ENCODE data around the gene SFTPA2. TPM values are rescaled to one million over a fixed set of nuclear protein-coding genes. Genes with fewer than 3 reads are reported as not detected.
"Not testable (repeated sequence)": the region's sequence is repeated elsewhere in the genome, so short reads cannot be mapped to it uniquely, and the experiment has no call there.

Gene SFTPA2
- total and polyA plus RNA-seq, 4 donors = 0.17 TPM; not detected in 3

DNA sequence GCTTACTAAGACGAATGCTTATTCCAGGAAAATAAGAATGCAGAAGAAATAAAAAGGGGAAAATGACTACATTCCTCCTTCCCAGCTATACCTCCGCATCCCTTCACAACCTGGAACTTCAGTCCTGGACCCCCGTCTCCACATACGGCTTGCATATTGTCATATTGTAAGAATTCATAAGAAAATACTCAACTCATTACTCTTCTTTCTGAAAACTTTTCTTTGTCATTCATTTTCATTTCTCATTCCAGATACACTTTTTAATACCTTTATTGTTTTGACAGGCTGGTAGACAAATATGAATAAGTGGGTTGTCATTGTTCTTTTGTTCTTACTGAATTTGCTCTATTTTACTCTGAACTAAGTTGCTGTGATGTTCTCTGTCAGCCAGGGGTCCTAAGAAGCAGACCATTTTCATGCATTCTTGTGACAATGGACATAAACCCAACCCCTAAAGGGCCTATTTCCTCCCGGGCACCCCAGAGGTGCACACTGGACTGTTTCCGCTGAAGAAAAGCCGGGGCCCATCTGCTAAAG lies 23.3 kb upstream of the SFTPA2 start:
- DNase-seq (ENCODE audit: low spot score) = no peak
- WGBS = 91% methylated on average over 7 of the region's 7 CpGs
- Histone ChIP-seq H3K27ac (ENCODE audit: low read depth in 1 of 2, low read length in 2 of 2) (no peak overlapping the region), H3K9me3 (ENCODE audit: control insufficient read depth in 4 of 4, low read length in 3 of 4) (no peaks in the 10 kb centered on the region), H3K4me1 (ENCODE audit: control insufficient read depth in 4 of 4, insufficient read depth in 4 of 4, low read length in 3 of 4) (no peaks in the 10 kb centered on the region), H3K36me3 (ENCODE audit: control insufficient read depth in 4 of 4, insufficient read depth in 3 of 4, low read depth in 1 of 4, low read length in 3 of 4) (no peaks in the 10 kb centered on the region), H3K9ac (ENCODE audit: low read depth in 1 of 2, low read length in 2 of 2) (no peak overlapping the region), H3K27me3 (ENCODE audit: control insufficient read depth in 4 of 4, insufficient read depth in 4 of 4, low read length in 3 of 4) (peaks cover 0 to 2% (median 0%) of the 10 kb centered on the region in 4 donors), H3K4me3 (ENCODE audit: low read depth in 1 of 3, low read length in 3 of 3) (no peak overlapping the region)
- no peak for TF ChIP-seq HNF4G (IDR thresholded peaks at IDR 0.05)
- no peak for TF ChIP-seq CTCF (IDR thresholded peaks at IDR 0.05; ENCODE audit: low read depth, low read length, missing input control)
- no peak for TF ChIP-seq GABPA (IDR thresholded peaks at IDR 0.05 in 1 of 2, conservative IDR thresholded peaks at IDR 0.05 in 1 of 2)
- TF ChIP-seq, protein P1, sequence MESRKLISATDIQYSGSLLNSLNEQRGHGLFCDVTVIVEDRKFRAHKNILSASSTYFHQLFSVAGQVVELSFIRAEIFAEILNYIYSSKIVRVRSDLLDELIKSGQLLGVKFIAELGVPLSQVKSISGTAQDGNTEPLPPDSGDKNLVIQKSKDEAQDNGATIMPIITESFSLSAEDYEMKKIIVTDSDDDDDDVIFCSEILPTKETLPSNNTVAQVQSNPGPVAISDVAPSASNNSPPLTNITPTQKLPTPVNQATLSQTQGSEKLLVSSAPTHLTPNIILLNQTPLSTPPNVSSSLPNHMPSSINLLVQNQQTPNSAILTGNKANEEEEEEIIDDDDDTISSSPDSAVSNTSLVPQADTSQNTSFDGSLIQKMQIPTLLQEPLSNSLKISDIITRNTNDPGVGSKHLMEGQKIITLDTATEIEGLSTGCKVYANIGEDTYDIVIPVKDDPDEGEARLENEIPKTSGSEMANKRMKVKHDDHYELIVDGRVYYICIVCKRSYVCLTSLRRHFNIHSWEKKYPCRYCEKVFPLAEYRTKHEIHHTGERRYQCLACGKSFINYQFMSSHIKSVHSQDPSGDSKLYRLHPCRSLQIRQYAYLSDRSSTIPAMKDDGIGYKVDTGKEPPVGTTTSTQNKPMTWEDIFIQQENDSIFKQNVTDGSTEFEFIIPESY (IDR thresholded peaks at IDR 0.05) = no peak
- no peak for TF ChIP-seq FOXA1 (IDR thresholded peaks at IDR 0.05)
- TF ChIP-seq, protein P2, sequence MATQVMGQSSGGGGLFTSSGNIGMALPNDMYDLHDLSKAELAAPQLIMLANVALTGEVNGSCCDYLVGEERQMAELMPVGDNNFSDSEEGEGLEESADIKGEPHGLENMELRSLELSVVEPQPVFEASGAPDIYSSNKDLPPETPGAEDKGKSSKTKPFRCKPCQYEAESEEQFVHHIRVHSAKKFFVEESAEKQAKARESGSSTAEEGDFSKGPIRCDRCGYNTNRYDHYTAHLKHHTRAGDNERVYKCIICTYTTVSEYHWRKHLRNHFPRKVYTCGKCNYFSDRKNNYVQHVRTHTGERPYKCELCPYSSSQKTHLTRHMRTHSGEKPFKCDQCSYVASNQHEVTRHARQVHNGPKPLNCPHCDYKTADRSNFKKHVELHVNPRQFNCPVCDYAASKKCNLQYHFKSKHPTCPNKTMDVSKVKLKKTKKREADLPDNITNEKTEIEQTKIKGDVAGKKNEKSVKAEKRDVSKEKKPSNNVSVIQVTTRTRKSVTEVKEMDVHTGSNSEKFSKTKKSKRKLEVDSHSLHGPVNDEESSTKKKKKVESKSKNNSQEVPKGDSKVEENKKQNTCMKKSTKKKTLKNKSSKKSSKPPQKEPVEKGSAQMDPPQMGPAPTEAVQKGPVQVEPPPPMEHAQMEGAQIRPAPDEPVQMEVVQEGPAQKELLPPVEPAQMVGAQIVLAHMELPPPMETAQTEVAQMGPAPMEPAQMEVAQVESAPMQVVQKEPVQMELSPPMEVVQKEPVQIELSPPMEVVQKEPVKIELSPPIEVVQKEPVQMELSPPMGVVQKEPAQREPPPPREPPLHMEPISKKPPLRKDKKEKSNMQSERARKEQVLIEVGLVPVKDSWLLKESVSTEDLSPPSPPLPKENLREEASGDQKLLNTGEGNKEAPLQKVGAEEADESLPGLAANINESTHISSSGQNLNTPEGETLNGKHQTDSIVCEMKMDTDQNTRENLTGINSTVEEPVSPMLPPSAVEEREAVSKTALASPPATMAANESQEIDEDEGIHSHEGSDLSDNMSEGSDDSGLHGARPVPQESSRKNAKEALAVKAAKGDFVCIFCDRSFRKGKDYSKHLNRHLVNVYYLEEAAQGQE (IDR thresholded peaks at IDR 0.05) = no peak
- TF ChIP-seq ATF3 (IDR thresholded peaks at IDR 0.05) = no peak
- no peak for TF ChIP-seq YY1 (IDR thresholded peaks at IDR 0.05)
- no peak for TF ChIP-seq SP1 (IDR thresholded peaks at IDR 0.05)
- TF ChIP-seq EGR1 (IDR thresholded peaks at IDR 0.05; ENCODE audit: low read depth in 2 of 2) = no peak
- no peak for TF ChIP-seq RAD21 (IDR thresholded peaks at IDR 0.05)
- no peak for TF ChIP-seq HNF4A (conservative IDR thresholded peaks at IDR 0.05)
- no peak for TF ChIP-seq NR2F2 (IDR thresholded peaks at IDR 0.05)
- TF ChIP-seq FOXA2 (IDR thresholded peaks at IDR 0.05) = no peak
- TF ChIP-seq RXRA (IDR thresholded peaks at IDR 0.05) = no peak
- TF ChIP-seq, protein P3, sequence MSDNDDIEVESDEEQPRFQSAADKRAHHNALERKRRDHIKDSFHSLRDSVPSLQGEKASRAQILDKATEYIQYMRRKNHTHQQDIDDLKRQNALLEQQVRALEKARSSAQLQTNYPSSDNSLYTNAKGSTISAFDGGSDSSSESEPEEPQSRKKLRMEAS (IDR thresholded peaks at IDR 0.05) = no peak
- no peak for TF ChIP-seq JUND (IDR thresholded peaks at IDR 0.05)

- not testable (repeated sequence) for H3K27me3 ChIP-seq (ENCODE audit: control insufficient read depth in 4 of 4, insufficient read depth in 4 of 4, low read length in 3 of 4); H3K4me1 ChIP-seq (ENCODE audit: control insufficient read depth in 4 of 4, insufficient read depth in 4 of 4, low read length in 3 of 4); H3K4me3 ChIP-seq (ENCODE audit: low read depth in 1 of 3, low read length in 3 of 3); DNase-seq (ENCODE audit: low spot score); H3K9ac ChIP-seq (ENCODE audit: low read depth in 1 of 2, low read length in 2 of 2); H3K27ac ChIP-seq (ENCODE audit: low read depth in 1 of 2, low read length in 2 of 2); H3K36me3 ChIP-seq (ENCODE audit: control insufficient read depth in 4 of 4, insufficient read depth in 3 of 4, low read depth in 1 of 4, low read length in 3 of 4); H3K9me3 ChIP-seq (ENCODE audit: control insufficient read depth in 4 of 4, low read length in 3 of 4)
- WGBS = 71% methylated on average over 3 of the region's 6 CpGs
These were observed 22.7 kb upstream of the SFTPA2 start for GRCh38 chr10:79582954-79583353.
